ENCODE data around the gene PRKG1.

The PRKG1 gene

DNA sequence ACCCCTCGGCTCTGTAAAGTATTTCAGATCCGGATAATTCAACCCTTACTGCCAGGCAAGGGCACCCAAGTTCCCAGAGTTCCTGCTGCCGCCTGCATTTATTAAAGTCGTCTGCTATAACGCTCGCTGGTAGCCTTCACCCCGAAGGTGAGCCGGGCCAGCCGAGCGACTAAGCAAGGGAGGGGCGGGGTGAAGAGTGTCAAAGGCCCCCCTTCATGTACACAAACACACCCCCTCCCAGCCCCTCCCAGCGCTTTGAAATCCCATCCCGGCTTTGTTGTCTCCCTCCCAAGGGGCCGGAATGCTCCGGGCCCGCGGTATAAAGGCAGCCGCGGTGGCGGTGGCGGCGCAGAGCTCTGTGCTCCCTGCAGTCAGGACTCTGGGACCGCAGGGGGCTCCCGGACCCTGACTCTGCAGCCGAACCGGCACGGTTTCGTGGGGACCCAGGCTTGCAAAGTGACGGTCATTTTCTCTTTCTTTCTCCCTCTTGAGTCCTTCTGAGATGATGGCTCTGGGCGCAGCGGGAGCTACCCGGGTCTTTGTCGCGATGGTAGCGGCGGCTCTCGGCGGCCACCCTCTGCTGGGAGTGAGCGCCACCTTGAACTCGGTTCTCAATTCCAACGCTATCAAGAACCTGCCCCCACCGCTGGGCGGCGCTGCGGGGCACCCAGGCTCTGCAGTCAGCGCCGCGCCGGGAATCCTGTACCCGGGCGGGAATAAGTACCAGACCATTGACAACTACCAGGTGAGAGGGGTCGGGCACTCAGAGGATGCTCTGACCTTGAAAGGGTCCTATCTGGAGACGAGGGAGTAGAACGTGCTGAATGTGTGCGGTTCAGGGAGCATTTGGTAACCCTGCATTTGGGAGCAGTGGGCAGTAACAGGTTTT is 1239.9 kb downstream of the PRKG1 start, which contains the start of gene DKK1:
Gene DKK1, plus strand, starts transcription at position 349 of the 889 bp plus-strand sequence. Its CDS starts 154 bp downstream, at position 503.
- no peak for DNase-seq

- no peak for DNase-seq
Measured at GRCh38 chr10:52314822-52315552, 1240.7 kb downstream of the PRKG1 start.

DNA sequence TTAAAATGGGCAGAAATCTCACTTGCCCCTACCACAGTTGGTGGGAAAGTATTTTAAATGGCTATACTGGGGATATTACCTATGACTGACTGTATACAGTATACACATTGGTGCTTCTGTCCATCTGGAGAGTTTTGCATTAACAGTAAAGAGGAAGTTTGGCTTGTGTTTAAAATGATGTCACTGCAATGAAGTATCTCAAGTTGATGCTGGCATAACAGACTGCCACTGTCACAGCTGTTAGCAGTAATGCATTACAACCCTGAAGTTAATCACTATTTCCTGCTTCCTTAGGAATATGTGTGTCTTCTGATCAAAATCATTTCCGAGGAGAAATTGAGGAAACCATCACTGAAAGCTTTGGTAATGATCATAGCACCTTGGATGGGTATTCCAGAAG is 1241.7 kb downstream of the PRKG1 start:
- no peak for DNase-seq

DNA sequence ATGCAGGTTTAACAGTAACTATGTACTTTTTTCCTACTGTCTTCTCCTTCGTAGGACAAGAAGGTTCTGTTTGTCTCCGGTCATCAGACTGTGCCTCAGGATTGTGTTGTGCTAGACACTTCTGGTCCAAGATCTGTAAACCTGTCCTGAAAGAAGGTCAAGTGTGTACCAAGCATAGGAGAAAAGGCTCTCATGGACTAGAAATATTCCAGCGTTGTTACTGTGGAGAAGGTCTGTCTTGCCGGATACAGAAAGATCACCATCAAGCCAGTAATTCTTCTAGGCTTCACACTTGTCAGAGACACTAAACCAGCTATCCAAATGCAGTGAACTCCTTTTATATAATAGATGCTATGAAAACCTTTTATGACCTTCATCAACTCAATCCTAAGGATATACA is 1242.2 kb downstream of the PRKG1 start:
- no peak for DNase-seq

DNA sequence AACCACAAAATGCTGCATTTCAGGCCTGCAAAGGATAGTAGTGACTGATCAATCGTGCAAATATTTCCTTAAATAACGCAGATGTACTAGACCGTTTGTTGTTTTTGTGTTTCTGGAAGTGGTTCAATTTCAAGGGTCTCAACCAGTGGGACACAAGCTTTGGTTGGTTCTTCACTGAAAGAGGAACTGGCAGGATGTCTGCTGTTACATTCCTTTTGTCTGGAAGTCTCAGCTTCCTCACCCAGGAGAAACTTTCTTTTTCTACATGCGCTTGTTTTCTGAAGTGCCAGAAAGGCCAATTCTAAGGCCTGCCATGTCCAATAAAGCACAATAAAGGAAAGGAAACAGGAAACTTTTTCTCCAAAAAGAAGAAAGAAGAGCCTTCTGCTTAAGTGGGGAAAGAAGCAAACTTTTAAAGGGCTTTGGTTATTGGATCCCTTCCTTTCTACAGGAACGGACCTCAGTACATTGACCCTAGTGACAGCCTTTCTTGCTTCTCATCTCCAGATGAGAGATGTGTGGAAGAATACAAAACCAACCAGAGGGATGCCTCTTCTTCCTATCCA is 1243.9 kb downstream of the PRKG1 start:
- no peak for DNase-seq

DNA sequence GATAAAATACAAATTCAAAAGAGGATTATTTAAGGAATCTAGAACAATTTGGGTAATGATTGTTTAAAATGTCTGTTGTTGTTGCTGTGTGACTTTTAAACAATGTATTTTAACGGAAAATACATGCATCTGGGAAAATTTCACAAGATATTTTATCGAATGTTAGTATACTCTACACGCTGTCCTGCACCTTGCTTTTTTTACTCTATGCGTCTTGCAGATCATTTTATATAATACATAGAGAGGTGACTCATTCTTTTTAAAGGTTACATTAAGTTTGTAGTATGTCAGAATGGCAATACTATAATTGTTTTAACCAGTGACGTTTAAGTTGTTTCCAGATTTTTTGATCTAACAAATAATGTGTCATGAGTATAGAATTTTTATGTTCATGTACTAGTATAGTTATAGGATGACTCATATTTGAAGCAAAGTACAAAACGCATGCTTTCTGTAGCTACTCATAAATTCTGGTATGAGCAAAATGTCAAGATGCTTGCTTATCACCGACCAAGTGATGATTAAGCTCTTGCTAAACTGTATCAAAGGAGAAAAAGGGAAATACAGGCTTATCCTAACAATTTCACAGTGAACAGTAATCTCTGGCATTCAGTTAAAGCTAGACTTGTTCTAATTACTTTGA is 1244.7 kb downstream of the PRKG1 start:
- no peak for DNase-seq

- no peak for DNase-seq
Measured at GRCh38 chr10:52319926-52320325, 1245.6 kb downstream of the PRKG1 start.

- no peak for DNase-seq
Measured at GRCh38 chr10:52322323-52322722, 1248.0 kb downstream of the PRKG1 start.

GRCh38 chr10:52322936-52323335 is 1248.6 kb downstream of the PRKG1 start:
- DNase-seq = no peak

DNA sequence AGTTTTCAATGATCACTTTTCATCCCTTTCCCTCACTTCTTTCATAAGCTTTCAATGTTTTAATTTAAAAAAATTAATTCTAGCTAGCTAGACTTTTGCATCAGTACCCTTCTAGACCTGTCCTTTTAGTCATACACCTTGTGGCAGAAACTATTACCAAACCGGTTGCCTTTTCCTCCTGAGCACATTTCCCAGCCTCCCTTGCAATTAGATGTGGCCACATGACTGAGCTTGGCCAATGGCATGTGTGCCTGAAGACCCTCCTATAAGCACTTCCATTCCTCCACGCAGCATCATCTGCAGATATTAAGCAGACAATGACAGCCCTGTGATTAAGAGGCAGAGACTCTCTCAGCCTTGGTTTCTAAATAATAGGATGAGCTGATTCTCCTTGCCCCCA is 1252.1 kb downstream of the PRKG1 start:
- DNase-seq = no peak

GRCh38 chr10:52331638-52332364 is 1257.5 kb downstream of the PRKG1 start:
- no peak for DNase-seq

GRCh38 chr10:52332815-52333214 is 1258.5 kb downstream of the PRKG1 start:
- no peak for DNase-seq

GRCh38 chr10:52334595-52334994 is 1260.3 kb downstream of the PRKG1 start:
- DNase-seq = no peak

DNA sequence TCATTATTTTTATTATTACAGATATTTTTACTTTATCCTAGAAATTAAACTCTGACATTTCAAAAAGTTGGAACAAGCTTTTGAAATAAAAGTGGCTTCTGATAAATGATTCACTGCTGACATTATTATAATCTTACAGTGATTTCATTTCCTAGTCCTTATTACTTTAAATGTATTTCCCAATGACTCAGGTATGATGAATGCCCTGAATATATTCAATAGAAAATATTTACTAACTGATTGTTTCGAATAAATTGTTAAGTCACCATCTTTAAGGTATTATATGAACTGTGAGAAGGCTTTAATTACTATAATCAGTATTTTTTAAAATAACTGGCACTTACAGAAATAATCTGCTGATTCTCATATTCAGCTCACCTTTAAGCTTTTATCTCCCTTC is 1261.4 kb downstream of the PRKG1 start:
- DNase-seq = no peak

DNA sequence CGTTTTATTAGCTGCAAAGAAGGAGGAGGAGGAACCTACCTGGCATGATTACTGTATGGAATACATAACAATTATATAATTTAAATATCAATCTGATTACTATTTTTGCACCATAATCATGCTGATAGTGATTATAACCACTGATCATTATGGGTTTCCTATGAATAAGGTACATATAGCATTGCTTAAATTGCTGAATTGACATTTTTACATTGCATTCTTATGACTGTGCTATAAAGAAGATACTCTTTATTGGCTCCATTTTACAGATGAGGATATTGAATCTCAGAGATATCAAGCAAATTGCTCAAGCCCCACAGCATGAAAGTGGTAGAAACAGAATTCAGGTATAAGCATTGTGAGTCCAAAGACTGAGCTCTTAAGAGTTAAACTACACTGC is 1262.9 kb downstream of the PRKG1 start:
- DNase-seq = no peak

DNA sequence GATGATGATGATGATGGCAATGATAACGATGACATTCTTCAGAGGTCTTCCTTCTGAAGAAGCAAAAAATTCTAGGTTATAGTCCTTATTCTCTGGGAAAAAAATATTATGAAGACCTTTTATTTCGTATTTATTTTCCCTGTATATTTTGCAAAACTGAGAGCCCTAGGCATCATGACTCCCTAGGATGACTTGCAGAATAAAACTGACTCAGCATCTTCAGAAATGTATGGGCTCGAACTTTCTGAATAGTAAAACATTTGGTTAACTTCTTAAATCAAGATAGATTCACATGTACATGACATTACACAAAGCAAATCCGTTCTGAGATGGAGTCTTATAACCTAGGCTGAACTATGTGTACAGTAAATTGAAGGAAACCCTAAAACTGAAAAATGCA is 1269.2 kb downstream of the PRKG1 start:
- no peak for DNase-seq

- DNase-seq = no peak
Measured at GRCh38 chr10:52346394-52347326, 1272.4 kb downstream of the PRKG1 start.

DNA sequence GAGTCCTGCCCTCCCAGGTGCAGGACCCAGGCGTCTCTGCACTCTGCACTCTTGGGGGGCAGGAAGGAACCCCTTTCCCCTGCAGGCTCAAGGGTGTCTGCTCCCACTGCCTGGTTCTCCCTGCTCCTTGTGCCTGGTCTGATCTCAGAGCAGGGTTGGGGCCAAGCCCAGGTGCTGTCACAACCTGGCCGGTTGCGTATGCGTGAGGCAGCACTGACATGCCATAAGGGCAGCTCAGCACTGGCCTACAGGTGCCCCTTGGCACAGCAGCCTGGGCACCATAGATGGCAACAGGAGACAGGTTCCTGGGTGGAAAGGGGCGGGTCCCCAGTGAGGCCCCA is 1273.0 kb downstream of the PRKG1 start:
- no peak for DNase-seq
